SU-DHL-6 (cell line): ENCODE measurements around the gene DVL1.

Experiments used
- H2AFZ ChIP-seq: fragments of 200-600 bp; sonication (generic); 2 replicates; pipeline ENCODE4 v1.6.1; 2014; ENCODE audit warnings: low read depth, mild to moderate bottlenecking, moderate library complexity, mixed read lengths, antibody characterized with exemption, low read length; ENCODE audit not compliant: severe bottlenecking
- H3F3A ChIP-seq: fragments of 200-600 bp; shearing (Covaris generic); 2 replicates; pipeline ENCODE4 v1.6.0; 2016; ENCODE audit warnings: antibody characterized with exemption, mild to moderate bottlenecking; ENCODE audit not compliant: insufficient read depth
- H3K27ac ChIP-seq: fragments of 200-600 bp; sonication (generic); 2 replicates; pipeline ENCODE4 v1.5.1; 2016; ENCODE audit warnings: low read depth, mild to moderate bottlenecking, low read length, moderate library complexity, mixed read lengths
- H3K27me3 ChIP-seq: fragments of 200-600 bp; sonication (generic), shearing (Covaris generic); 2 replicates; pipeline ENCODE4 v1.6.0; 2014; ENCODE audit warnings: mild to moderate bottlenecking, low read length
- H3K36me3 ChIP-seq: fragments of 200-600 bp; sonication (generic); 2 replicates; pipeline ENCODE4 v1.6.1; 2014; ENCODE audit warnings: mild to moderate bottlenecking, low read length, mixed read lengths
- H3K4me2 ChIP-seq: fragments of 300-600, 200-600 bp; shearing (Covaris generic), sonication (generic); 2 replicates; pipeline ENCODE4 v1.6.0; 2014; ENCODE audit warnings: low read length, low read depth, mild to moderate bottlenecking; ENCODE audit not compliant: poor library complexity, severe bottlenecking
- H3K4me3 ChIP-seq: fragments of 200-600 bp; sonication (generic); 2 replicates; pipeline ENCODE4 v1.5.1; 2014; ENCODE audit warnings: antibody characterized with exemption, low read length, mild to moderate bottlenecking, mixed read lengths; ENCODE audit not compliant: insufficient read depth, poor library complexity, severe bottlenecking
- H3K79me2 ChIP-seq: fragments of 200-600 bp; sonication (generic); 2 replicates; pipeline ENCODE4 v1.6.1; 2014; ENCODE audit warnings: mild to moderate bottlenecking, low read length, moderate library complexity; ENCODE audit not compliant: insufficient read depth
- H3K9ac ChIP-seq: fragments of 200-600 bp; sonication (generic); 2 replicates; pipeline ENCODE4 v1.7.0; 2014; ENCODE audit warnings: mild to moderate bottlenecking, low read length
- H3K9me2 ChIP-seq: fragments of 200-600 bp; sonication (generic); replicated peaks from 2 replicates; pipeline ENCODE4 v1.6.1; 2014; ENCODE audit warnings: low read length; ENCODE audit not compliant: insufficient read depth
- H3K9me3 ChIP-seq: fragments of 200-600 bp; sonication (generic); 2 replicates; pipeline ENCODE4 v1.6.1; 2014; ENCODE audit warnings: low read length, mixed read lengths; ENCODE audit not compliant: insufficient read depth
- H4K20me1 ChIP-seq: fragments of 200-600 bp; sonication (generic); 2 replicates; pipeline ENCODE4 v1.6.1; 2014; ENCODE audit warnings: low read depth, mild to moderate bottlenecking, antibody characterized with exemption, low read length, moderate library complexity, mixed read lengths
- EZH2phosphoT487 ChIP-seq: fragments of 200-600 bp; sonication (generic), shearing (Covaris generic); conservative IDR thresholded peaks from 2 replicates; pipeline ENCODE4 v1.6.1; 2018; ENCODE audit warnings: mild to moderate bottlenecking, antibody characterized with exemption, low read length, moderate library complexity, mixed read lengths
- TF ChIP-seq, protein P1 (sequence below): fragments of 200-600 bp; sonication (generic); IDR thresholded peaks from one replicate; pipeline ENCODE4 v1.5.1; 2017; ENCODE audit warnings: antibody characterized with exemption, mild to moderate bottlenecking, low read length, moderate library complexity; ENCODE audit not compliant: insufficient read depth, poor library complexity, severe bottlenecking

DVL1 gene

DNA sequence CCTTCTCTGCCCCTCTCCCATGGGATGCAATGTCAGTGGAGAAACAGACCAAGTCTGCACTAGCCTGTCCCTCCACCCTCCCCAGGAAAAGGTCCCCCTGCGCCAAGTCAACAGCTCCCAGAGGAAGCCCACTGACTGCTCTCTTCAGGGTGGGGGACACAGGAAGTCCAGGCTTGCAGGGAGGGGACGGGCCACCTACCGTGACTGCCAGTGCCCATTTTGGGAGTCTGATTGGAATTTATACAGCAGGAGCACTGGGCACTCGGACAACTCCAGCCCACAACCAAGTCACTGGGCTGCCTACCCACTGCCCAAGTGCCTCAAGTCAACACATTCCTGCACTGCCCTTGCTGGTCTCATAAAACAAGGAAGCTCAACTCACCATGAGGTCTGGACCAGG lies 43.8 kb upstream of the DVL1 start:
- no peak overlapping the region for H2AFZ ChIP-seq

DNA sequence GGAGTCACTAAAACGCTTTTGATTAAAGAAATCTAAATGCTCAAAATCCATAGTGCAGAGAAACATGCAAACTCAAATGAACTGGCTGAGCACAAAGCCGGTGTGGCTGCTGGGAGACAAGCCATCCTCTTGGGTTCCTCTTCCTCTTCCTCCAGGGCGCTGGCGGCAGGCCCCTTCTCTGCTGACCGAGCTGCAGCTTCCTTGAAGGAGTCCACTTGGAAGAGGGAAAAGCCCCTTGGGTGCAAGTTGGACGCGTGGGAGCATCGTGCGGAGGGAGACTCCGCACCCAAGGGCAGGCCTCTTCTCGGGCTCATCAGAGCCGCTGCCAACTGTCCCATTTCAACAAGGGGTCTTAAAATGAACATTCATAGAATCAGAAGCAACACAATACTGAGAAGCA lies 42.0 kb upstream of the DVL1 start:
- TF ChIP-seq, protein P1, sequence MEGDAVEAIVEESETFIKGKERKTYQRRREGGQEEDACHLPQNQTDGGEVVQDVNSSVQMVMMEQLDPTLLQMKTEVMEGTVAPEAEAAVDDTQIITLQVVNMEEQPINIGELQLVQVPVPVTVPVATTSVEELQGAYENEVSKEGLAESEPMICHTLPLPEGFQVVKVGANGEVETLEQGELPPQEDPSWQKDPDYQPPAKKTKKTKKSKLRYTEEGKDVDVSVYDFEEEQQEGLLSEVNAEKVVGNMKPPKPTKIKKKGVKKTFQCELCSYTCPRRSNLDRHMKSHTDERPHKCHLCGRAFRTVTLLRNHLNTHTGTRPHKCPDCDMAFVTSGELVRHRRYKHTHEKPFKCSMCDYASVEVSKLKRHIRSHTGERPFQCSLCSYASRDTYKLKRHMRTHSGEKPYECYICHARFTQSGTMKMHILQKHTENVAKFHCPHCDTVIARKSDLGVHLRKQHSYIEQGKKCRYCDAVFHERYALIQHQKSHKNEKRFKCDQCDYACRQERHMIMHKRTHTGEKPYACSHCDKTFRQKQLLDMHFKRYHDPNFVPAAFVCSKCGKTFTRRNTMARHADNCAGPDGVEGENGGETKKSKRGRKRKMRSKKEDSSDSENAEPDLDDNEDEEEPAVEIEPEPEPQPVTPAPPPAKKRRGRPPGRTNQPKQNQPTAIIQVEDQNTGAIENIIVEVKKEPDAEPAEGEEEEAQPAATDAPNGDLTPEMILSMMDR = no peak
- TF ChIP-seq EZH2phosphoT487 = no peak
- Histone ChIP-seq H3K9me3 (no peaks in the 10 kb centered on the region), H3K36me3 (peaks cover 36% of the 10 kb centered on the region), H3F3A (no peaks in the 10 kb centered on the region), H3K4me2 (no peak overlapping the region), H3K9ac (no peak overlapping the region), H3K4me3 (no peak overlapping the region), H2AFZ (no peak overlapping the region), H3K27me3 (no peaks in the 10 kb centered on the region), H4K20me1 (no peaks in the 10 kb centered on the region; the same call in 1 of the 2 replicates), H3K9me2 (no peaks in the 10 kb centered on the region), H3K79me2 (peaks cover 19% of the 10 kb centered on the region), H3K27ac (no peak overlapping the region)

More for the DNA sequence above, 43.8 kb upstream of the DVL1 start:
- Histone ChIP-seq H3K4me2 (no peak overlapping the region), H4K20me1 (no peaks in the 10 kb centered on the region; the same call in 1 of the 2 replicates), H3K9me2 (no peaks in the 10 kb centered on the region), H3K27ac (no peak overlapping the region), H3K27me3 (no peaks in the 10 kb centered on the region), H3K4me3 (no peak overlapping the region), H3K36me3 (peaks cover 39% of the 10 kb centered on the region), H3K9me3 (no peaks in the 10 kb centered on the region), H3F3A (no peaks in the 10 kb centered on the region), H3K9ac (no peak overlapping the region), H3K79me2 (peaks cover 31% of the 10 kb centered on the region)
- TF ChIP-seq, protein P1 = no peak
- TF ChIP-seq EZH2phosphoT487 = no peak

DNA sequence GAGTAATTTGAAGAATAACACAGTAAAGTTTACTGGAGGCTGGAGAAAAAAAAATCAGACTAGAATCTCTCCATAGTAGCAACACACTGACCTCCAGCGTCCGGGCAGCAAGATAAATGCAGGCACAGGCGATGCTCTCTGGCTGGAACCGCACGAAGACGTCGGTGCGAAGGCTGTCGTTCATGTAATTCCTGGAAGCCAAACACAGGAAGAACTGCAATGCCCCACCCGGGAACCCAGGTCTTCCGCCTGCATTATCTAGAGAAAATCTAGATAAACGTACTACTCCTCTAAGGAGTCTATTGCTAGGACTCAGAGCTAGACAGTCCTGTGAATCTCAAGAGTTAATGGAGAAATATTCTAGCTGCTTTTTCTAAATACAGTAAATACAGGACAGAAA lies 41.5 kb upstream of the DVL1 start:
- Histone ChIP-seq H3K9me3 (no peaks in the 10 kb centered on the region), H3K4me3 (no peak overlapping the region), H3K36me3 (peaks cover 37% of the 10 kb centered on the region), H3K4me2 (no peak overlapping the region), H3K27me3 (no peaks in the 10 kb centered on the region), H2AFZ (no peak overlapping the region), H3K27ac (no peak overlapping the region), H3K79me2 (peaks cover 19% of the 10 kb centered on the region), H4K20me1 (no peaks in the 10 kb centered on the region; the same call in 1 of the 2 replicates), H3F3A (no peaks in the 10 kb centered on the region), H3K9me2 (no peaks in the 10 kb centered on the region), H3K9ac (no peak overlapping the region)
- TF ChIP-seq EZH2phosphoT487 = no peak
- TF ChIP-seq, protein P1 = no peak
